H1 (cell line): ENCODE data around the gene RAB3IL1. TPM values are rescaled to one million over a fixed set of nuclear protein-coding genes. Genes with fewer than 3 reads are reported as not detected.
A peak's percentile ranks its signal among the peaks of the same experiment; 100 is the strongest.

Source experiments
- CTCF ChIA-PET: fragments of 300-600 bp; sonication (Branson Sonifier 250); formaldehyde crosslinking; loops from one replicate; lab custom pipeline; 2021; ENCODE audit not compliant: partially characterized antibody; lab: Charles Lee
- POLR2A ChIA-PET: fragments of 300-600 bp; sonication (Branson Sonifier 250); formaldehyde crosslinking; loops from one replicate; lab custom pipeline; 2021; ENCODE audit warnings: inconsistent platforms; ENCODE audit not compliant: partially characterized antibody; lab: Charles Lee
- DNase-seq, 2 experiments: peaks; one replicate each; pipeline versions ENCODE4 v3.0.0 to v3.0.0-alpha.2; 2010 to 2022; ENCODE audit warnings: low spot score in 2 of 2, low read depth in 1 of 2, mixed read lengths in 1 of 2
- FAIRE-seq: peaks from 2 replicates; lab custom pipeline; 2011; peaks lifted over from hg19 to GRCh38; lab: Jason Lieb, UNC
- H2AFZ ChIP-seq: 2 replicates; pipeline ENCODE4 v1.8.1; 2012; ENCODE audit warnings: low read length, inconsistent platforms
- H2AK5ac ChIP-seq: 2 replicates; pipeline ENCODE4 v1.6.1; 2013; ENCODE audit warnings: low read depth, low read length
- H2BK120ac ChIP-seq: replicated peaks from 2 replicates; pipeline ENCODE3; 2013; ENCODE audit warnings: low read depth, low read length, inconsistent platforms
- H2BK12ac ChIP-seq: 2 replicates; pipeline ENCODE4 v1.6.1; 2013; ENCODE audit warnings: low read depth, low read length
- H2BK15ac ChIP-seq: 2 replicates; pipeline ENCODE4 v1.6.1; 2013; ENCODE audit warnings: low read length
- H2BK20ac ChIP-seq: 2 replicates; pipeline ENCODE4 v1.6.1; 2013; ENCODE audit warnings: low read length
- H2BK5ac ChIP-seq: 2 replicates; pipeline ENCODE4 v1.6.1; 2013; ENCODE audit warnings: low read depth, low read length
- H3K14ac ChIP-seq: 2 replicates; pipeline ENCODE4 v1.6.1; 2013; ENCODE audit warnings: inconsistent platforms; ENCODE audit not compliant: insufficient read length
- H3K18ac ChIP-seq: 2 replicates; pipeline ENCODE4 v1.6.1; 2013; ENCODE audit warnings: low read length; ENCODE audit errors: extremely low read depth
- H3K23ac ChIP-seq: 2 replicates; pipeline ENCODE4 v1.6.1; 2013; ENCODE audit warnings: inconsistent platforms; ENCODE audit not compliant: insufficient read length
- H3K23me2 ChIP-seq: 2 replicates; pipeline ENCODE4 v1.6.1; 2013; ENCODE audit warnings: low read depth, low read length
- H3K27ac ChIP-seq: 2 replicates; pipeline ENCODE4 v1.6.1; 2011; ENCODE audit warnings: low read depth, low read length, inconsistent platforms
- H3K27me3 ChIP-seq, 4 experiments: replicated peaks in 1 of 4; 1 replicate in 1 of 4; 2 replicates in 3 of 4; pipeline versions ENCODE4 v1.6.1 to v1.8.1; 2011 to 2013; ENCODE audit warnings: low read length in 3 of 4, mild to moderate bottlenecking in 3 of 4, inconsistent platforms in 2 of 4, mixed read lengths in 2 of 4, moderate library complexity in 1 of 4; ENCODE audit not compliant: control insufficient read depth in 3 of 4, insufficient read depth in 3 of 4; ENCODE audit errors: extremely low read depth in 1 of 4
- H3K36me3 ChIP-seq, 4 experiments: 2 replicates each; pipeline versions ENCODE4 v1.6.1 to v1.8.1; 2011 to 2013; ENCODE audit warnings: mild to moderate bottlenecking in 4 of 4, low read length in 3 of 4, moderate library complexity in 2 of 4, control low read depth in 1 of 4, inconsistent platforms in 1 of 4; ENCODE audit not compliant: insufficient read depth in 4 of 4, control insufficient read depth in 2 of 4
- H3K4ac ChIP-seq: replicated peaks from 2 replicates; pipeline ENCODE3; 2013; ENCODE audit warnings: low read length, low read depth, mixed read lengths, inconsistent platforms; ENCODE audit not compliant: insufficient read length
- H3K4me1 ChIP-seq, 4 experiments: replicated peaks in 1 of 4; 1 replicate in 1 of 4; 2 replicates in 3 of 4; pipeline versions ENCODE4 v1.6.1 to v1.8.1; 2011 to 2013; ENCODE audit warnings: low read length in 3 of 4, inconsistent platforms in 2 of 4, mixed read lengths in 1 of 4; ENCODE audit not compliant: insufficient read depth in 4 of 4, control insufficient read depth in 3 of 4
- H3K4me2 ChIP-seq, 2 experiments: 2 replicates each; pipeline versions ENCODE4 v1.6.1 to v1.8.1; 2011 to 2013; ENCODE audit warnings: low read depth in 2 of 2, low read length in 2 of 2, control low read depth in 1 of 2, inconsistent platforms in 1 of 2, mild to moderate bottlenecking in 1 of 2; ENCODE audit not compliant: insufficient read depth in 1 of 2
- H3K4me3 ChIP-seq, 4 experiments: fragments of 200-600, 300-600 bp in 1 of 4; sonication (generic), shearing (Covaris generic), sonication (Bioruptor Twin) in 1 of 4; 2 replicates each; pipeline versions ENCODE4 v1.5.1 to v1.8.1; 2011 to 2016; ENCODE audit warnings: low read length in 4 of 4, low read depth in 3 of 4, control low read depth in 2 of 4, inconsistent platforms in 2 of 4, mild to moderate bottlenecking in 2 of 4, mixed read lengths in 1 of 4, moderate library complexity in 1 of 4; ENCODE audit not compliant: insufficient read depth in 2 of 4; ENCODE audit errors: extremely low read depth in 1 of 4
- H3K56ac ChIP-seq: replicated peaks from 2 replicates; pipeline ENCODE3; 2013; ENCODE audit warnings: low read depth, mild to moderate bottlenecking, mixed read lengths, low read length, inconsistent platforms; ENCODE audit not compliant: insufficient read length
- H3K79me1 ChIP-seq: 2 replicates; pipeline ENCODE4 v1.6.1; 2013; ENCODE audit warnings: low read depth, low read length, control low read depth
- H3K79me2 ChIP-seq, 2 experiments: 2 replicates each; pipeline versions ENCODE4 v1.6.1 to v1.8.1; 2012 to 2013; ENCODE audit warnings: low read length in 2 of 2, mild to moderate bottlenecking in 2 of 2, inconsistent platforms in 1 of 2; ENCODE audit not compliant: insufficient read depth in 2 of 2, control insufficient read depth in 1 of 2
- H3K9ac ChIP-seq, 4 experiments: replicated peaks in 1 of 4; 1 replicate in 1 of 4; 2 replicates in 3 of 4; pipeline versions ENCODE4 v1.6.1 to v1.8.1; 2011 to 2013; ENCODE audit warnings: low read depth in 3 of 4, low read length in 3 of 4, control low read depth in 2 of 4, mild to moderate bottlenecking in 2 of 4, moderate library complexity in 2 of 4, inconsistent platforms in 1 of 4; ENCODE audit errors: extremely low read depth in 1 of 4
- H3K9me3 ChIP-seq, 2 experiments: 2 replicates each; pipeline versions ENCODE4 v1.6.1 to v1.8.1; 2012 to 2013; ENCODE audit warnings: mild to moderate bottlenecking in 2 of 2, moderate library complexity in 2 of 2, control low read depth in 1 of 2, inconsistent platforms in 1 of 2, low read depth in 1 of 2, low read length in 1 of 2, mixed read lengths in 1 of 2; ENCODE audit not compliant: insufficient read depth in 2 of 2
- H4K20me1 ChIP-seq, 2 experiments: replicated peaks in 1 of 2; 2 replicates each; pipeline versions ENCODE3 to v1.8.1; 2011 to 2013; ENCODE audit warnings: inconsistent platforms in 2 of 2, low read length in 2 of 2, mild to moderate bottlenecking in 1 of 2; ENCODE audit not compliant: insufficient read depth in 2 of 2, control insufficient read depth in 1 of 2
- H4K5ac ChIP-seq: 2 replicates; pipeline ENCODE4 v1.6.1; 2013; ENCODE audit warnings: low read length, low read depth, mixed read lengths, inconsistent platforms; ENCODE audit not compliant: insufficient read length
- H4K8ac ChIP-seq: 2 replicates; pipeline ENCODE4 v1.8.0; 2013; ENCODE audit warnings: mild to moderate bottlenecking, moderate library complexity, low read length, inconsistent platforms; ENCODE audit not compliant: insufficient read depth; ENCODE audit errors: extremely low read depth
- H4K91ac ChIP-seq: replicated peaks from 2 replicates; pipeline ENCODE3; 2013; ENCODE audit warnings: low read length, mixed read lengths, inconsistent platforms; ENCODE audit not compliant: insufficient read length
- GTF2F1 ChIP-seq: IDR thresholded peaks from 2 replicates; pipeline ENCODE4 v1.6.1; 2012; ENCODE audit warnings: low read depth, low read length, improper control_type of control experiment, borderline replicate concordance
- TBP ChIP-seq: IDR thresholded peaks from 2 replicates; pipeline ENCODE4 v1.6.1; 2011; ENCODE audit warnings: low read depth, low read length, improper control_type of control experiment
- WGBS, 2 experiments: shearing (Covaris generic) in 1 of 2; methylation state at CpG; one replicate each; pipeline versions ENCODE4 v1.1.6 to v1.1.7; 2013 to 2015; ENCODE audit warnings: low lambda C conversion rate in 2 of 2, mixed read lengths in 2 of 2, inconsistent platforms in 1 of 2, low coverage in 1 of 2, missing lambda C conversion rate in 1 of 2; ENCODE audit not compliant: insufficient replicate concordance in 2 of 2, insufficient coverage in 1 of 2, insufficient read length in 1 of 2; ENCODE audit errors: extremely low coverage in 1 of 2, missing lambda C conversion rate in 1 of 2; 5-methylcytosine and 5-hydroxymethylcytosine counted together
- polyA plus RNA-seq, 7 experiments: library from polyadenylated mRNA; depleted of rRNA in 3 of 7; stranded (reverse) in 5 of 7; unstranded in 2 of 7; fragments of >200 nt in 5 of 7; fragments of 200-250 nt in 2 of 7; gene quantifications; 1 replicate in 5 of 7; 2 replicates in 1 of 7; 4 replicates in 1 of 7; pipeline versions ENCODE4 v1.2.1 to v1.2.3, GENCODE V29; 2011 to 2013; ENCODE audit warnings: missing spikeins in 2 of 7, mixed read lengths in 2 of 7
- total RNA-seq: library from RNA; stranded (reverse); fragmentation: NEBNext Ultra II Directional; extraction: Animal tissue kit (Norgen Biotek cat#: 25700); gene quantifications from 2 replicates; pipeline ENCODE4 v1.2.1, GENCODE V29; 2021

The RAB3IL1 gene
- total and polyA plus RNA-seq, 2 of the 8 experiments (the other 6 are each of a cell fraction or from before 2014, with no cell fraction given): 6.8 to 7.9 TPM

DNA sequence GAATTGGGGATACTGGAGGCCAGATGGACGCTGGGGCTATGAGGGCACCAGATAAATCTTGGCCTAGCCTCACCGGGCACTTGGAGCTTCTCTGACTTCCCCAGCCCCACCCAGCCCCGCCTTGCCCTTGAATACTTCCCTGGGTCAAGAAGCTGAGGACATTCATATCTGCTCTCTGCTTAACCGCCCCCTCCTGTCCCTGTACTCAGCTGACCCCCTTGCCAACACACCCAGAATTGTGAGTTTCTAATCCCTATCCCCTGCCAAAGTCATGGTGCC is 48.0 kb downstream of the RAB3IL1 start:
- POLR2A ChIA-PET: interaction anchor here (0.6 to 2.1 kb wide), 7 partner anchors 15 to 722 kb away, joined by 3 to 7 read pairs (median 4); no protein-coding TSS in a partner anchor

More for the DNA sequence above, 48.0 kb downstream of the RAB3IL1 start:
- H2BK20ac ChIP-seq: no peak overlapping the region
- no peak overlapping the region for H3K27ac ChIP-seq
- H3K79me2 ChIP-seq: no peaks in the 10 kb centered on the region
- no peak overlapping the region for H3K14ac ChIP-seq
- no peak overlapping the region for H3K4me2 ChIP-seq
- H3K4me1 ChIP-seq: peaks cover 2 to 9% (median 4%) of the 10 kb centered on the region in 4 experiments; a peak in 6 of 7 replicates
- no peak overlapping the region for H3K4me3 ChIP-seq
- H2AK5ac ChIP-seq: no peak overlapping the region
- TF ChIP-seq GTF2F1 (no peak), TBP (no peak)
- TF ChIP-seq, all 59 proteins: peak for 0
- peaks cover 0 to 11% (median 8%) of the 10 kb centered on the region in 4 experiments; a peak in 5 of 7 replicates for H3K27me3 ChIP-seq
- no peak overlapping the region for H4K91ac ChIP-seq
- no peaks in the 10 kb centered on the region for H3K23me2 ChIP-seq
- H4K20me1 ChIP-seq: peaks cover 0 to 6% of the 10 kb centered on the region in 2 experiments
- H4K5ac ChIP-seq: no peak overlapping the region
- H3K9me3 ChIP-seq: no peaks in the 10 kb centered on the region
- DNase-seq (no peak), FAIRE-seq (no peak)
- H3K9ac ChIP-seq: no peak overlapping the region
- no peak overlapping the region for H3K23ac ChIP-seq
- H3K4ac ChIP-seq: no peak overlapping the region
- CTCF ChIA-PET: interaction anchor here (0.6 to 10.9 kb wide), 14 partner anchors 12 to 336 kb away, joined by 3 to 172 read pairs (median 6); no protein-coding TSS in a partner anchor
- H3K56ac ChIP-seq: no peak overlapping the region
- no peaks in the 10 kb centered on the region for H3K79me1 ChIP-seq
- 0 out of 2 replicates have a peak overlapping the region, but pooled peaks have one; percentile 16 for H2BK5ac ChIP-seq
- H3K18ac ChIP-seq: no peak overlapping the region
- H2BK12ac ChIP-seq: no peak overlapping the region
- no peak overlapping the region for H4K8ac ChIP-seq
- no peak overlapping the region for H2BK15ac ChIP-seq
- 94% methylated on average over 4 of the region's 4 CpGs; no CpG with 5 or more reads in 1 of the 2 experiments for WGBS, 2 experiments
- no peak overlapping the region for H2BK120ac ChIP-seq
- peaks cover 7 to 19% (median 10%) of the 10 kb centered on the region in 4 experiments; a peak in 6 of 8 replicates for H3K36me3 ChIP-seq
- H2AFZ ChIP-seq: no peak overlapping the region
